ENCODE measurements around the gene KHDRBS1.

DNA sequence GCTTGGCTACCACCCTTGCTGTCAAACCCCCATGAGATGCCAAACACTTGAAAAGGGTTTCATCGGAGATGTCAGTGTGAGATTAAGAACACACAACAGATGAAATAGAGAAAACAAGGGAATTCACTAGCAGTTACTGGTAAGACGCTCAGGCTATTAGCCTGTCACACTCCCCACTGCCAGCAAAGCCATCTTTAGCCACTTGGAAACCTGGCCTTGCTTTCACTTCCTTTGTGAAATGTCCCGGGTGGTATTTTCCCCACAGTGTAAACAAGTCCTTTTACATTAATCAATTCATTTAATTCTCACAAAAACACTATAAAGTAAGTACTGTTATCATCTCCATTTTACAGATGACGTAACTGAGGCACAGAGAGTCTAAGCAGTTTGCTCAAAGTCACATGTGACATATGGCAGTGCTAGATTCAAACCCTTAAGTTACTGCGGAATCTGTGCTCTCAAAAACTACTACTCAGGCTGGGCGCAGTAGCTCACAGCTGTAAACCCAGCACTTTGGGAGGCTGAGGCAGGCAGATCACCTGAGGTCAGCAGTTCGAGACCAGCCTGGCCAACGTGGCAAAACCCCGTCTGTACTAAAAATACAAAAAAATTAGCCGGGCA is 32.7 kb upstream of the KHDRBS1 start:
- TF ChIP-seq, protein P1, sequence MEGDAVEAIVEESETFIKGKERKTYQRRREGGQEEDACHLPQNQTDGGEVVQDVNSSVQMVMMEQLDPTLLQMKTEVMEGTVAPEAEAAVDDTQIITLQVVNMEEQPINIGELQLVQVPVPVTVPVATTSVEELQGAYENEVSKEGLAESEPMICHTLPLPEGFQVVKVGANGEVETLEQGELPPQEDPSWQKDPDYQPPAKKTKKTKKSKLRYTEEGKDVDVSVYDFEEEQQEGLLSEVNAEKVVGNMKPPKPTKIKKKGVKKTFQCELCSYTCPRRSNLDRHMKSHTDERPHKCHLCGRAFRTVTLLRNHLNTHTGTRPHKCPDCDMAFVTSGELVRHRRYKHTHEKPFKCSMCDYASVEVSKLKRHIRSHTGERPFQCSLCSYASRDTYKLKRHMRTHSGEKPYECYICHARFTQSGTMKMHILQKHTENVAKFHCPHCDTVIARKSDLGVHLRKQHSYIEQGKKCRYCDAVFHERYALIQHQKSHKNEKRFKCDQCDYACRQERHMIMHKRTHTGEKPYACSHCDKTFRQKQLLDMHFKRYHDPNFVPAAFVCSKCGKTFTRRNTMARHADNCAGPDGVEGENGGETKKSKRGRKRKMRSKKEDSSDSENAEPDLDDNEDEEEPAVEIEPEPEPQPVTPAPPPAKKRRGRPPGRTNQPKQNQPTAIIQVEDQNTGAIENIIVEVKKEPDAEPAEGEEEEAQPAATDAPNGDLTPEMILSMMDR (IDR thresholded peaks at IDR 0.05) = no peak
- TF ChIP-seq POLR2A (IDR thresholded peaks at IDR 0.05) = no peak

Data from body of pancreas (tissue), 4 donors.